ENCODE results near the gene AKR1C2. TPM values are rescaled to one million over a fixed set of nuclear protein-coding genes. Genes with fewer than 3 reads are reported as not detected.
A peak's percentile ranks its signal among the peaks of the same experiment; 100 is the strongest.
"Not testable (repeated sequence)": the region's sequence is repeated elsewhere in the genome, so short reads cannot be mapped to it uniquely, and the experiment has no call there.

Gene AKR1C2
- total RNA-seq, 4 donors from 2014 or later, result 1.0 to 5.4 (median 4.4) TPM

DNA sequence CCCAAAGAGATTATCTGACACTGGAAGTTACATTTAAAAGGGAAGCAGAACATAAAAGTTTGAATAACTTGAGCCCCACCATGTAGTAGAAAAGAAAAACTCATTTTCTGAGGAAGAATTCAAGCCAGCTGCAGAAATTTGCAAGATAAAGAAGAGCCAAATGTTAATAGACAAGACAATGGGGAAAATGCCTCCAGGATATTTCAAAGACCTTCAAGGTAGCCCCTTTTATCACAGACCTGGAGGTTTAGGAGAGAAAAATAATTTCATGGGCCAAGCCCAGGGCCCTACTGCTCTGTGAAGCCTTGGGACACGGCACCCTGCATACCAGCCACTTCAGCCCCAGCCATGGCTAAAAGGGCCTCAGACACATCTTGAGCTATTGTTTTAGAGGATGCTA, 58.8 kb downstream of the AKR1C2 start:
- no peak overlapping the region for H3K4me3 ChIP-seq
- H3K36me3 ChIP-seq, result no peaks in the 10 kb centered on the region
- intact Hi-C loops (cut with DNase I; ENCODE audit: low total_unique reads), result no loop called here
- no peaks in the 10 kb centered on the region for H3K9me3 ChIP-seq
- no peak overlapping the region for H3K27ac ChIP-seq
- TF ChIP-seq, protein P1, sequence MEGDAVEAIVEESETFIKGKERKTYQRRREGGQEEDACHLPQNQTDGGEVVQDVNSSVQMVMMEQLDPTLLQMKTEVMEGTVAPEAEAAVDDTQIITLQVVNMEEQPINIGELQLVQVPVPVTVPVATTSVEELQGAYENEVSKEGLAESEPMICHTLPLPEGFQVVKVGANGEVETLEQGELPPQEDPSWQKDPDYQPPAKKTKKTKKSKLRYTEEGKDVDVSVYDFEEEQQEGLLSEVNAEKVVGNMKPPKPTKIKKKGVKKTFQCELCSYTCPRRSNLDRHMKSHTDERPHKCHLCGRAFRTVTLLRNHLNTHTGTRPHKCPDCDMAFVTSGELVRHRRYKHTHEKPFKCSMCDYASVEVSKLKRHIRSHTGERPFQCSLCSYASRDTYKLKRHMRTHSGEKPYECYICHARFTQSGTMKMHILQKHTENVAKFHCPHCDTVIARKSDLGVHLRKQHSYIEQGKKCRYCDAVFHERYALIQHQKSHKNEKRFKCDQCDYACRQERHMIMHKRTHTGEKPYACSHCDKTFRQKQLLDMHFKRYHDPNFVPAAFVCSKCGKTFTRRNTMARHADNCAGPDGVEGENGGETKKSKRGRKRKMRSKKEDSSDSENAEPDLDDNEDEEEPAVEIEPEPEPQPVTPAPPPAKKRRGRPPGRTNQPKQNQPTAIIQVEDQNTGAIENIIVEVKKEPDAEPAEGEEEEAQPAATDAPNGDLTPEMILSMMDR (IDR thresholded peaks at IDR 0.05), result no peak
- no peak for TF ChIP-seq POLR2A (IDR thresholded peaks at IDR 0.05)
- DNase-seq, result no peak
- H3K4me1 ChIP-seq, result no peaks in the 10 kb centered on the region
- no peaks in the 10 kb centered on the region for H3K27me3 ChIP-seq

DNA sequence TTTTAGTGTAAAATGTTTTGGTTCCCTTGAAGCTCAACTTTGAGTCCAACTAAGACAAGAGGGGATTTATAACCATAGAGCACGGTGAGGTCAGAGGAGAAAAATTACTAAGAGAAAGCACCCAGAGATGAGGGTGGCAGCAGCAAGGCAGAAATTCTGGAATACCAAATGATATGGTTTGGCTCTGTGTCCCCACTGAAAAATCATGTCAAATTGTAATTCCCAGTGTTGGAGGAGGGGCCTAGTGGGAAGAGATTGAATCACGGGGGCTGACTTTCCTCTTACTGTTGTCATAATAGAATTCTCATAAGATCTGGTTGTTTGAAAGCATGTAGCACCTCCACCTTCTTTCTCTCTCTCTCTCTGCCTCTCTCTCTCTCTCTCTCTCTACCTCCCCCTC, 59.8 kb downstream of the AKR1C2 start:
- H3K9me3 ChIP-seq, result no peaks in the 10 kb centered on the region
- H3K27ac ChIP-seq, result peak overlapping the region in 1 of 2 donors; percentile 33
- intact Hi-C loops (cut with DNase I; ENCODE audit: low total_unique reads), result no loop called here
- DNase-seq, result no peak
- no peaks in the 10 kb centered on the region for H3K36me3 ChIP-seq
- no peak overlapping the region for H3K4me3 ChIP-seq
- H3K27me3 ChIP-seq, result no peaks in the 10 kb centered on the region
- H3K4me1 ChIP-seq, result no peaks in the 10 kb centered on the region
- TF ChIP-seq, protein P1 (IDR thresholded peaks at IDR 0.05), result no peak
- TF ChIP-seq POLR2A (IDR thresholded peaks at IDR 0.05), result no peak

DNA sequence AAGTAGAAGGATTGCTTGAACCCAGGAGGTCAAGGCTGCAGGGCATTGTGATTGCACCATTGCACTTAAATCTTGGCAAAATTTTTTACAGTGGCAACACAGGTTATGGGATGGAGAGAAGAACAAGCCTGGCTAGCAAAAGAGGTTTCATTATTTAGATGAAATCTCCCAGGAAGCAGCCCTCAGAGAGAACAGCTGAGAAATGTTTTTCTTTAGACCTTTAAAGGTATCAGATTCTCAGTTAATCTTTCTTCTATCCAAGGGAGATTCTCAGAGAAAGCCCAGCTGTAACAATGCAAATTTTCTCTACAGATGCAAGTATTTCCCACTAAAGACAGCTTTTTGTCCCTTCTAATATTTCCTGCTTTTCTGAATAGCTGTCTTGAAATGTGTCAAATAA, 60.2 kb downstream of the AKR1C2 start:
- H3K27ac ChIP-seq, result peak overlapping the region in 1 of 2 donors; percentile 33
- DNase-seq; intact Hi-C loops (cut with DNase I; ENCODE audit: low total_unique reads); H3K4me1 ChIP-seq; H3K27me3 ChIP-seq; H3K4me3 ChIP-seq; H3K36me3 ChIP-seq; H3K9me3 ChIP-seq: not testable (repeated sequence)

- DNase-seq; H3K27me3 ChIP-seq; H3K36me3 ChIP-seq; H3K4me3 ChIP-seq; H3K4me1 ChIP-seq; intact Hi-C loops (cut with DNase I; ENCODE audit: low total_unique reads); H3K9me3 ChIP-seq: not testable (repeated sequence)
- peak overlapping the region in 1 of 2 donors; percentile 33 for H3K27ac ChIP-seq
These were observed 60.7 kb downstream of the AKR1C2 start for GRCh38 chr10:4942931-4943330.

GRCh38 chr10:4941540-4942330, 61.9 kb downstream of the AKR1C2 start:
- Histone ChIP-seq H3K4me3 (no peak overlapping the region), H3K27me3 (no peaks in the 10 kb centered on the region), H3K27ac (no peak overlapping the region), H3K36me3 (no peaks in the 10 kb centered on the region), H3K4me1 (no peaks in the 10 kb centered on the region), H3K9me3 (no peaks in the 10 kb centered on the region)
- TF ChIP-seq, protein P1 (IDR thresholded peaks at IDR 0.05), result no peak
- no peak for TF ChIP-seq POLR2A (IDR thresholded peaks at IDR 0.05)
- intact Hi-C loops (cut with DNase I; ENCODE audit: low total_unique reads), result no loop called here
- DNase-seq, result no peak

DNA sequence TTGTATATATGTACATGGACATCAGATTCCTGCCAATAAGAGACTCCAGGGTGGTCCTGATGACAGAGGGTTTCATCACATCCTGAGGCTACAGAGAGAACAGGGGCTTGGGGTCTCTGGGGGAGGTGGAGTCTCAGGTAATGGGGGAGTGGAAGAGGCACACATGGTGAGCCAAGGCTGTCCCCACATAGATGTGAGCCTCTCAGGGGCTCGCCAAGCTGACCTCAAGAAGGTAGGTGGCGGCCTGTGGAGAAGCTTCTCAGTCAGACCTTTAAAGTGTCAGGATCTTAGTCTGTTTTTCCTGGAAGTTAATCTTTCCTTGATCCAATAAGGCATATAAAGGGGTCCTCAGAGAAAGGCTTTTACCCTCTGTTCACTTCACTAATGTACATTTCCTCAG, 62.7 kb downstream of the AKR1C2 start:
- H3K9me3 ChIP-seq; H3K4me3 ChIP-seq; H3K36me3 ChIP-seq; DNase-seq; H3K4me1 ChIP-seq; intact Hi-C loops (cut with DNase I; ENCODE audit: low total_unique reads); H3K27me3 ChIP-seq: not testable (repeated sequence)
- H3K27ac ChIP-seq, result peak overlapping the region in 1 of 2 donors; percentile 33

DNA sequence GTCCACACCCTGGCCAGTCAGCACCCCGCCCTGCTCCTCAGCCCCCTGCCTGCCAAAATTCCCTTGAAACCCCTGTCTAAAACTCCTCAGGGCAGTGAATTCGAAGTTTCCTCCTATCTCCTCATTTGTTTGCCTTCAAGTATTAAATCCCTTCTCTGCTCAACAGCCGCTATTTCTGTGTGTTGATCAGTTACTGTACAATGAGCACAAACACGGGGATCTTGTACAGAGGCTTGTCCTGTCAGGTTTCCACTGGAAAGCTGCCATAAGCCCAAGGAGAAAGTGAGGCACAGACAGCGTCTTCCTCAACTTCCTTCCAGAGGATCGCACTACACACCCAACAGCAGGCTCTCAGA, 63.6 kb downstream of the AKR1C2 start:
- DNase-seq; H3K27me3 ChIP-seq; H3K4me1 ChIP-seq; intact Hi-C loops (cut with DNase I; ENCODE audit: low total_unique reads); H3K36me3 ChIP-seq; H3K27ac ChIP-seq; H3K9me3 ChIP-seq; H3K4me3 ChIP-seq: not testable (repeated sequence)
